ENCODE results near the gene COL4A1. TPM values are rescaled to one million over a fixed set of nuclear protein-coding genes. Genes with fewer than 3 reads are reported as not detected.
A peak's percentile ranks its signal among the peaks of the same experiment; 100 is the strongest.

The COL4A1 gene
- total and polyA plus RNA-seq, 2 of the 13 experiments (the other 11 are each of a cell fraction or from before 2014, with no cell fraction given), result not detected

DNA sequence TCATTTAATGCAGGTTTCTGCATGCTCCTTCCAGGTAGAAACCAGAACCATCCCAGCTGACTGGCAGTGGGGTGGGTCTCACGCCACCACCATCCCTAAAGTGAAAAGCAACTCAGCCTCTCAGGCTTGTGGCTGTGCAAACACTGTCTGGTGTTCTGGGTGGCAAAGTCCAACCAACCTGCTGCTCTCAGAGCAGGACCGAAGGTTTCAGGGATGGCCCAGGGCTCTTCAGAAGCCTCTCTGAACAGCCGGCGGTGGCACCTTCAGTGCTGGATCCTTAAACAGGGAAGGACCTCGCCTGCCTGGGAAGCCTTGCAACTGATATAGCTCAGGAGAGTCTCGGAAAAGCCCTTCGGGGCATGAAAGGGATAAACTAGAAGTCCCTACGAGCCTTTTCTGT, 100.8 kb downstream of the COL4A1 start (continued):
- TF ChIP-seq ZNF558 (CRISPR knock-in tag; IDR thresholded peaks at IDR 0.05; ENCODE audit: borderline replicate concordance) (no peak), CREB3 (CRISPR knock-in tag; IDR thresholded peaks at IDR 0.05) (no peak), KDM2A (CRISPR knock-in tag; IDR thresholded peaks at IDR 0.05; ENCODE audit: borderline replicate concordance, low read depth) (no peak), ZNF556 (CRISPR knock-in tag; IDR thresholded peaks at IDR 0.05; ENCODE audit: borderline replicate concordance) (no peak)
- TF ChIP-seq, protein P1, sequence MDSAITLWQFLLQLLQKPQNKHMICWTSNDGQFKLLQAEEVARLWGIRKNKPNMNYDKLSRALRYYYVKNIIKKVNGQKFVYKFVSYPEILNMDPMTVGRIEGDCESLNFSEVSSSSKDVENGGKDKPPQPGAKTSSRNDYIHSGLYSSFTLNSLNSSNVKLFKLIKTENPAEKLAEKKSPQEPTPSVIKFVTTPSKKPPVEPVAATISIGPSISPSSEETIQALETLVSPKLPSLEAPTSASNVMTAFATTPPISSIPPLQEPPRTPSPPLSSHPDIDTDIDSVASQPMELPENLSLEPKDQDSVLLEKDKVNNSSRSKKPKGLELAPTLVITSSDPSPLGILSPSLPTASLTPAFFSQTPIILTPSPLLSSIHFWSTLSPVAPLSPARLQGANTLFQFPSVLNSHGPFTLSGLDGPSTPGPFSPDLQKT (CRISPR knock-in tag; IDR thresholded peaks at IDR 0.05; ENCODE audit: borderline replicate concordance), result no peak

GRCh38 chr13:110201114-110201513, 105.8 kb downstream of the COL4A1 start:
- in situ Hi-C loops (cut with HindIII; ENCODE audit: extremely low pct_ligation_motif_present, low pct_unique_long_range_greater_than_20kb), result loop anchor here (25.0 kb wide), 1 partner anchor 611 kb away; no protein-coding TSS in a partner anchor
- no peak for FAIRE-seq

More at GRCh38 chr13:110201114-110201513, 105.8 kb downstream of the COL4A1 start:
- ChIA-PET CTCF (ENCODE audit: low intra/inter-chr PET ratio, low total read pairs) (no interaction called here), POLR2A (no interaction called here)
- Histone ChIP-seq H3K9ac (ENCODE audit: insufficient read depth, low read depth, low read length) (no peak overlapping the region), H3K4me2 (ENCODE audit: low read depth, low read length) (no peak overlapping the region), H3K4me1 (ENCODE audit: insufficient read depth, low read length) (peaks cover 33% of the 10 kb centered on the region), H3K27me3 (ENCODE audit: control insufficient read depth in 1 of 2, insufficient read depth in 2 of 2, low read length in 2 of 2) (peaks cover 0 to 3% of the 10 kb centered on the region in 2 experiments; a peak in 1 of 5 replicates), H3K4me3 (replicated peaks in 1 of 3; ENCODE audit: insufficient read depth in 1 of 3, low read depth in 2 of 3, low read length in 3 of 3) (no peak overlapping the region), H3K79me2 (ENCODE audit: insufficient read depth, low read length) (no peaks in the 10 kb centered on the region), H3K27ac (ENCODE audit: extremely low read length, insufficient read depth, low read length) (no peak overlapping the region), H2AFZ (ENCODE audit: low read length) (no peak overlapping the region), H3K36me3 (replicated peaks in 1 of 2; ENCODE audit: control insufficient read depth in 1 of 2, insufficient read depth in 2 of 2, low read length in 2 of 2) (no peaks in the 10 kb centered on the region), H4K20me1 (ENCODE audit: insufficient read depth, low read length) (no peaks in the 10 kb centered on the region), H3K9me3 (ENCODE audit: low read length) (no peaks in the 10 kb centered on the region)
- BruUV-seq (replicated peaks), result no TSS peak
- WGBS (ENCODE audit: low lambda C conversion rate), result 53% methylated on average over 4 of the region's 4 CpGs
- peak; percentile 42 for TF ChIP-seq PCBP2 (optimal IDR thresholded peaks at IDR 0.05; ENCODE audit: low read depth, low read length, poor library complexity, severe bottlenecking)
- no peak for TF ChIP-seq PHF21A (CRISPR knock-in tag; IDR thresholded peaks at IDR 0.05)
- TF ChIP-seq ZNF3 (CRISPR knock-in tag; IDR thresholded peaks at IDR 0.05), result no peak
- no peak for TF ChIP-seq GLI4 (CRISPR knock-in tag; IDR thresholded peaks at IDR 0.05; ENCODE audit: borderline replicate concordance)
- TF ChIP-seq, protein P2, sequence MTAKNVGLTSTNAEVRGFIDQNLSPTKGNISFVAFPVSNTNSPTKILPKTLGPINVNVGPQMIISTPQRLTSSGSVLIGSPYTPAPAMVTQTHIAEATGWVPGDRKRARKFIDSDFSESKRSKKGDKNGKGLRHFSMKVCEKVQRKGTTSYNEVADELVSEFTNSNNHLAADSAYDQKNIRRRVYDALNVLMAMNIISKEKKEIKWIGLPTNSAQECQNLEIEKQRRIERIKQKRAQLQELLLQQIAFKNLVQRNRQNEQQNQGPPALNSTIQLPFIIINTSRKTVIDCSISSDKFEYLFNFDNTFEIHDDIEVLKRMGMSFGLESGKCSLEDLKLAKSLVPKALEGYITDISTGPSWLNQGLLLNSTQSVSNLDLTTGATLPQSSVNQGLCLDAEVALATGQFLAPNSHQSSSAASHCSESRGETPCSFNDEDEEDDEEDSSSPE (CRISPR knock-in tag; IDR thresholded peaks at IDR 0.05), result no peak
- TF ChIP-seq MIXL1 (CRISPR knock-in tag; IDR thresholded peaks at IDR 0.05), result no peak
- TF ChIP-seq, protein P3, sequence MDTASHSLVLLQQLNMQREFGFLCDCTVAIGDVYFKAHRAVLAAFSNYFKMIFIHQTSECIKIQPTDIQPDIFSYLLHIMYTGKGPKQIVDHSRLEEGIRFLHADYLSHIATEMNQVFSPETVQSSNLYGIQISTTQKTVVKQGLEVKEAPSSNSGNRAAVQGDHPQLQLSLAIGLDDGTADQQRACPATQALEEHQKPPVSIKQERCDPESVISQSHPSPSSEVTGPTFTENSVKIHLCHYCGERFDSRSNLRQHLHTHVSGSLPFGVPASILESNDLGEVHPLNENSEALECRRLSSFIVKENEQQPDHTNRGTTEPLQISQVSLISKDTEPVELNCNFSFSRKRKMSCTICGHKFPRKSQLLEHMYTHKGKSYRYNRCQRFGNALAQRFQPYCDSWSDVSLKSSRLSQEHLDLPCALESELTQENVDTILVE (CRISPR knock-in tag; IDR thresholded peaks at IDR 0.05), result no peak
- intact Hi-C loops (cut with micrococcal nuclease; ENCODE audit: unreplicated experiment), result no loop called here
- DNase-seq (ENCODE audit: low spot score) (no peak), ATAC-seq (no peak)
